B cell (primary cell): ENCODE measurements around the gene PRKCB.

Experiments
- EZH2 ChIP-seq: IDR thresholded peaks from 2 replicates; pipeline ENCODE4 v1.6.1; 2012; ENCODE audit warnings: borderline replicate concordance, low read depth, mild to moderate bottlenecking, moderate library complexity, low read length; ENCODE audit not compliant: insufficient read depth, poor library complexity, severe bottlenecking
- TF ChIP-seq, protein P1 (sequence below): fragments of 200-600 bp; IDR thresholded peaks from one replicate; pipeline ENCODE4 v1.8.0; 2022; ENCODE audit warnings: antibody characterized with exemption, mild to moderate bottlenecking

DNA sequence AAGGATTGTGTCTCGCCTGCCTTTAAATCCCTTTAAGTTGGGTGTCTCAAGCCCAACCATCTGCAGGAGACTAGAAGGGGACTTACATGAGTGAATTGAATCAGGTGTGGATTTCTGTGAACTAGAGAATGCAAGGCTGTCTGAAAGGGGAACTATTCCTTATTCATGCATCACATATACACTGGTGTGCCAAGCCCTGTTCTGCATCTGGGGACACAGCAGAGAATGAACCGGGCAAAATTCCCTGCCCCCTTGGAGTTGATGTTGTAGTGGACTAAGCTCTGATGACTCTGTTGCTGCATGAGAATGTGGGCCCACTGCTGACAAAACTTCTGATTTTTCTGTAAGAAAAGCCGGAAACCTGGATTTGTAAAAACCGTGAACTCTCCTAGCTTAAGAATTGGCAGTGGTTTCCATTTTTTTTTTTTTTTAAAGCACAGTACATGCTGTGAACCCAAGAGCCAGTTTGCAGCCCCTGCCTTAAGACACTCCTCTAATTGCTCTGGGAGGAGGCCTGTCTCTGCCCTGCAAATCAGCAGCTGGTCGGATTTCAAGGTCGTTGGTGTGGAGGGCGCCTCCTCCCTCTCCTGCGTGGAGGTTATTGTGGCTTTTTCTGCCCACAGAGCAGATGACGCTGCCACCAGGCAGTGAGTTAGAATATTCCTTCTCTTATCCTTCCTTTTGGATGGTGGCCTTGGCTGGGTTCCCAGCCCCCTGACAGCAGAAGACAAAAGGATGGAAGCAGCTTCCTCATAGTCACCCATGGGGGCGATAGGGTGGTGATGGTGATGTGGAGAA lies 131.0 kb downstream of the PRKCB start:
- TF ChIP-seq, protein P1, sequence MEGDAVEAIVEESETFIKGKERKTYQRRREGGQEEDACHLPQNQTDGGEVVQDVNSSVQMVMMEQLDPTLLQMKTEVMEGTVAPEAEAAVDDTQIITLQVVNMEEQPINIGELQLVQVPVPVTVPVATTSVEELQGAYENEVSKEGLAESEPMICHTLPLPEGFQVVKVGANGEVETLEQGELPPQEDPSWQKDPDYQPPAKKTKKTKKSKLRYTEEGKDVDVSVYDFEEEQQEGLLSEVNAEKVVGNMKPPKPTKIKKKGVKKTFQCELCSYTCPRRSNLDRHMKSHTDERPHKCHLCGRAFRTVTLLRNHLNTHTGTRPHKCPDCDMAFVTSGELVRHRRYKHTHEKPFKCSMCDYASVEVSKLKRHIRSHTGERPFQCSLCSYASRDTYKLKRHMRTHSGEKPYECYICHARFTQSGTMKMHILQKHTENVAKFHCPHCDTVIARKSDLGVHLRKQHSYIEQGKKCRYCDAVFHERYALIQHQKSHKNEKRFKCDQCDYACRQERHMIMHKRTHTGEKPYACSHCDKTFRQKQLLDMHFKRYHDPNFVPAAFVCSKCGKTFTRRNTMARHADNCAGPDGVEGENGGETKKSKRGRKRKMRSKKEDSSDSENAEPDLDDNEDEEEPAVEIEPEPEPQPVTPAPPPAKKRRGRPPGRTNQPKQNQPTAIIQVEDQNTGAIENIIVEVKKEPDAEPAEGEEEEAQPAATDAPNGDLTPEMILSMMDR, result no peak
- no peak for TF ChIP-seq EZH2
